ENCODE results near the gene DOC2A.

- TF ChIP-seq CTCF (IDR thresholded peaks at IDR 0.05 in 8 of 11, conservative IDR thresholded peaks at IDR 0.05 in 3 of 11): no peak
- TF ChIP-seq POLR2AphosphoS5 (IDR thresholded peaks at IDR 0.05): no peak
These were observed 52.1 kb downstream of the DOC2A start for GRCh38 chr16:29958756-29959155.
